COLO668 (cell line): ENCODE data around the gene SLC24A3.

ENCODE experiments used
- DNase-seq: peaks from one replicate; lab custom pipeline; 2025; ENCODE audit not compliant: unreplicated experiment; lab: John Stamatoyannopoulos, UW

Gene SLC24A3

GRCh38 chr20:19269737-19270340 lies 57.4 kb downstream of the SLC24A3 start:
- DNase-seq, result no peak

DNA sequence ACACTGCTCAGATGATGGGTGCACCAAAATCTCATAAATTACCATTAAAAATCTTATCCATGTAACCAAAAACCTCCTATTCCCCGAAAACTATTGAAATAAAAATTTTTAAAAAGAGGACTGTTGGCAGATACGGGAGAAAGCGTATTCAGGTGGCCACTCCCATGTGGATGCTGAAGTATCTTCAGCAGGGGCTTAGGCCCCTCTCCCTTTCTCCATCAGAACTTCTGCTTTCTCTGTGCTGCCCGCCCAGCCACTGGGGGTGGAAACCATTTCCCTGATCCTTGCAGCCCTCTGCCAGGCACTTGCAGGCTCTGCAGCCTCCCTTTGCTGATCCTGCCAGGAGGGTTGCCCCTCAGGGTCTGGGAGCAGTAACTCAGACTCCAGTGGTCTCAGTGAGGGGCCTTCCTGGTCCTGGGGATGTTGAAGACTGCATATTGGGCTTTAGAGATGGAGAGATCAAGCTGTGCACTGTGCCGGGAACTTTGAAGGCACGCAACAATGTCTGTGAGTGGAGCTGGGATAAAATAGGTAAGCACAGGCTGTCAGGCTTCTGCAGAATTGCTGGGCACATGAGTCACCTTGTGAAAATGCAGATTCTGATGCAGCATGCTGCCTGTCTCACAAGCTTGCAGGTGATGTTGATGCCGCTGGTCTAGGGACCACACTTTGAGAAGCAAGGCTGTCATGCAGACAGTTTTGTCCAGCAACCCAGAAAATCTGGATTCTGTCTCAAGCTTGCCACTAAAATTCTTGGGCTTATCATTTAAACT lies 59.6 kb downstream of the SLC24A3 start:
- no peak for DNase-seq

DNA sequence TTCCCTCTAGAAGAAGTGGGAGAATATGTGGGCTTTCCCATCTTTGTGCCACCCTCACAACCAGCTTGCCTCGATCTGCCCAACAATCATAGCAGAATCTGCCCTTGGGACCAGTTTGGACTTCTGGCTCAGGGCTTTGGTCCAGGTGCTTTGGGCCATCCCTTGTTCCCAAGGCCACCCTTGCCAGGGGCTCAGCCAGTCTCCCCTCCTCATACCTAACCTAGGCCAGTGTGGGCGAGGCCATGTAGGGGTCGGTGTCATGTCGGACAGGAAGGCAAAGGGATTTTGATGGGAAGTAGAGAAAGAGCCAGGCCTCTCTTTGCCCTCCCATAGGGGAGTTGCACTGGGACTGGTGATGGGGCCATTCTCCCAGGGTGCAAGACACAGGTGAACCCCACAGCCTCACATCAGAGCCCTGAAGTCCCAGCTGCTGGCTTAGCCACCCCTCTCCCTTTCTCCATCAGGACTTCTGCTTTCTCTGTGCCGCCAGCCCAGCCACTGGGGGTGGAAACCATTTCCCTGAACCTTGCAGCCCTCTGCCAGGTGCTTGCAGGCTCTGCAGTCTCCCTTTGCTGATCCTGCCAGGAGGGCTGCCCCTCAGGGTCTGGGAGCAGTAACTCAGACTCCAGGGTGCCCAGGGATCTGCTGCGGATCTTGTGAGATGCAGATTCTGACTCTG lies 60.7 kb downstream of the SLC24A3 start:
- DNase-seq, result no peak

GRCh38 chr20:19274001-19274400 lies 61.6 kb downstream of the SLC24A3 start:
- DNase-seq, result no peak

DNA sequence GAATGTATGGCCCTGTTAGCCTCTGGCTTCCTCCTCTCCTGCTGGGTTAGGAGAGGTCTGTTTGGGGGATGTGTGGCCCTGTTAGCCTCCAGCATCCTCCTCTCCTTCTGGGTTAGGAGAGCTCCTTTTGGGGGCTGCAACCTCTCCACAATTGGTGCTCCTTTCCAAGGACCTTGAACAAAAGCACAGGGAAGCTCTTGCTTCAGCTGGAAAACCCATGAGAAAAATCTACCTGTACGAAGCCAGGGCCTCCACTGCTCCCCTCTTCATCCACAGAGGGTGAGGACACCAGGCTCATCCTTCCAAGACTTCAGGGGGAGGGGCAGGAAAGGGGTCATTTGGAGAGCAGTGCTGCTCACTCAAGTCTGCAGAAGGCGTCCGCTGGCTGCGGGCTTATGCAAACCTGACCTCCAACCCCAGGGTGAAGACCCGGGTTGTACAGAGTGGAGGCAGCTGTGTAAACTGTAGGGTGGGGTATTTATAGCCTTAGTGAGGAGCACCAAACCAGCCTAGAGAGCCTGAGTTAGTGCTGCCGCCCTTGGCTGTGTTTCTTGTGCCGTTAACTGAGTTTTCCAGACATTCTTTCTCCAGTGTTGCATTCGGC lies 62.1 kb downstream of the SLC24A3 start:
- no peak for DNase-seq

GRCh38 chr20:19275038-19275629 lies 62.7 kb downstream of the SLC24A3 start:
- DNase-seq, result no peak

- no peak for DNase-seq
These were observed 63.2 kb downstream of the SLC24A3 start for GRCh38 chr20:19275630-19276071.

DNA sequence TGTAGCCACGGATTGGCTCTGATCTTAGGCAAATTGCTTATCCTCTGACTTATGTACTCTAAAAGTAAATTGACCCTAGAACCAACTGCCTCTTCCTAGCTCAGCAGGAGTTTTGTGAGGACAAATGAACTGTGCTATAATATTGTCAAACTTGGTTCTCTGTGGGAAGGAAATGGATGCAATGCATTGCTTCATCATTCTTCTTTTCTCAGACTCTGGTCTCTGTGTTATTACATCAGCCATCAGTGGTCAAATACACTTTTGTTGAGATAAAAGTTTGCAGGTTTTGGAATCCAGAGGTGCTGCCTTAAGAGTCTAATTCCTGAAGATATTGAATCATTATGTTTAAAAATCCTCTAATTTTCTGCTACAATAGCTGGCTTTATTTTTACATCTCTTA lies 64.9 kb downstream of the SLC24A3 start:
- DNase-seq, result no peak

DNA sequence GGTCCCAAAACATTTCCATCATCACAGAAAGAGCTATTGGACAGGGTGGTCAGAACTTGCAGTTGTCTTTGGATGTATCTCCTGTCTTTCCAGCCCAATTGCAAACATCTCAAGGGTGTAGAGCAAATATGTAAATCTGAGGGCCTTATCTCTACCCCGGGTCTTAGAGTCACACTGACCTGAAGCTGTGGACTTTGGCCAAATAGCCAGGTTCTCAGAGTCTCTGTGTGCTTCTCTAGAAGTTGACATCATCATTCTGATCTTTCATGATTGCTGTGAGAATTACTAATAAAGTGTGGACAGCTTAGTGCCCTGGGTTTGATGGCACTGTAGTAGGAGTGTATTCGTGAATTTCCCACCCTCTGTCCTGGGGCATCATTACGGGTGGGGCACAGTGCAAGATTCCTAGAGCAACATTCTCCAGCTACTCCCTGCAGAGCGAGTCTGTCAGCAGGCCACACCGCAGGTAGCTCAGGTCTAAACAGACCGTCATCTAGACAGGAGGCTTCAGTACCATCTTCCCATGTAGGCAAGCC lies 71.1 kb downstream of the SLC24A3 start:
- DNase-seq, result no peak

GRCh38 chr20:19284400-19285178 lies 72.1 kb downstream of the SLC24A3 start:
- no peak for DNase-seq

GRCh38 chr20:19285436-19285835 lies 73.0 kb downstream of the SLC24A3 start:
- DNase-seq, result no peak

GRCh38 chr20:19288061-19288460 lies 75.6 kb downstream of the SLC24A3 start:
- DNase-seq, result no peak

DNA sequence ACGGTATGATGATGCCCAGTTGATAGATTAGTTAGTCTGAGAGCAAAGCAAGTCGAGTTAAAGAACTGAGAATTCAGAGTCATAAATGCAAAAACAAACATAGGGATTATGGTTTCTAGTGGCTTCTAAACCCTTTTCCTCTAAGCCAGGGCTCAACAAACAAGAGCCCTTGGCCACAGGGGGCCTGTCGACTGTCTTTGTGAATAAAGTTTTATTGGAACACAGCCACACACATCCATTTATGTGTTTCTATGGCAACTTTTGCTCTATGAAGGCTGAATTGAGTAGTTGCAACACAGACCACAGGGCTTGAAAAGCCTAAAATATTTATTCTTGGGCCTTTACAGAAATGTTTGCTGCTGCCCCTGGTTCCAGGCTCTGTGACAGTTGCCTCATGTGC lies 76.2 kb downstream of the SLC24A3 start:
- no peak for DNase-seq

GRCh38 chr20:19289451-19289850 lies 77.0 kb downstream of the SLC24A3 start:
- DNase-seq, result no peak

DNA sequence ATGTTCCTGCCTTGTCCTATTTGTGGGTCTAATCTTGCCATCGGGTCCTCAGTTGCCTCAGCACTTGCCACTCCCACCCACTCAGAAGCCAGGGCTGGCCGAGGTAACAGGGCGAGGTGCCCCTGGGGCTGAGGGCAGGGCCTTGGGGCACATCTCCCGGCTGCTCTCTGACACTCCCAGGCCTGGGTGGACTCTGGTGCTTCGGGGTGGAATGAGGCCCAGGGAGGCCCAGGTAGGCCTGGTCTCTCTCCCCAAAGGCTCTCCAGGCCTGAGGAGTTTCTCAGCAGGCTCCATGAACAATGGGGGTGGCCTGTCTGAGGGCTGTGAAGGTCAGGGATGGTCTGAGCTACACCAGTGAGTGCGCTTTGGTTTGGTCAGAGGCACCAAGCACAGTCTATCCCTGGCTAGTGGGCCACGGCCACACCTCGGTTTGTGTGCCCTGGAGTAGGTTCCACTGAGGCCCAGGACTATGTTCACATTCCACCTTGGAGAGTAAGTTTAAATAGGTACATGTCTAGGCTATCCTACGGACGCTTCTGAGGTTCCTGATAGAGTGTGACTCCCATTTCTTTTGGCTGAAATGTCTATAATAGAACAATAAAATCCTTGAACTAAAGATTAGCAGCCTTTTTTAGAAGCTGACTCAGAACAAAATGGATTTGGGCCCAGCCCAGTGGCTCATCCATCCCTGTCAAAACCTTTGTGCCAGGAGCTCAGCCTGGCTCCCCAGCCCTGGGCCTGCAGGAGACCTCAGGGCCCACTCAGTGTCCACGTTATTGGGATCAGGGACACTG lies 78.8 kb downstream of the SLC24A3 start:
- DNase-seq, result no peak

GRCh38 chr20:19291818-19292132 lies 79.3 kb downstream of the SLC24A3 start:
- DNase-seq, result no peak

GRCh38 chr20:19292254-19292653 lies 79.8 kb downstream of the SLC24A3 start:
- no peak for DNase-seq

DNA sequence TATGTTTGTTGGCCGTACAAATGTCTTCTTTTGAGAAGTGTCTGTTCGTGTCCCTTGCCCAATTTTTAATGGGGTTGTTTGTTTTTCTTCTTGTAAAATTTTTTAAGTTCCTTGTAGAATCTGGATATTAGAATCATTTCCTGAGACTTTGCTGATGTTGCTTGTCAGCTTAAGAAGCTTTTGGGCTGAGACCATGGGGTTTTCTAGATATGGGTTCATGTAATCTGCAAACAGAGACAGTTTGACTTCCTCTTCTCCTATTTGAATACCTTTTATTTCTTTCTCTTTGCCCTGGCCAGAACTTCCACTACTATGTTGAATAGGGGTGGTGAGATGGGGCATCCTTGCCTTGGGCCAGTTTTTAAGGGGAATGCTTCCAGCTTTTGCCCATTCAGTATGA lies 82.6 kb downstream of the SLC24A3 start:
- DNase-seq, result no peak

DNA sequence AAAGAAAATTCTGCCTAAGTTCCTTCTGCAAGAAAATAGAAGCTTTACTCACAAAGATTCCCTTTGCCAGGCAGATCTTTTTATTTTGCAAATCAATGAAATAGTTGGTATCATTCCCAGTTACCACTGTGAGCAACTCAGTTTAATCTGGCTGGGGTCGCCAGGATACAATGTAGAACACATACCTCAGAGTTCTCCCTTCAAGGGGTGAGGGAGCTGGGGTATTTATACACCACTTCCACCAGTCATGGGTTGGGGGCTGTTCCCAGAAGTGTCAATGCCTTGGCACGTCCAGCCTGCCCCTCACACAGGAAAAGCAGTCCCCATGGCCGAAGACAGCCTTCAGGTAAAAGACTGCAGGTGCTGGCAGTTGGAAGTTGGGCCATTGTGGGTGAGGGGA lies 86.2 kb downstream of the SLC24A3 start:
- no peak for DNase-seq

DNA sequence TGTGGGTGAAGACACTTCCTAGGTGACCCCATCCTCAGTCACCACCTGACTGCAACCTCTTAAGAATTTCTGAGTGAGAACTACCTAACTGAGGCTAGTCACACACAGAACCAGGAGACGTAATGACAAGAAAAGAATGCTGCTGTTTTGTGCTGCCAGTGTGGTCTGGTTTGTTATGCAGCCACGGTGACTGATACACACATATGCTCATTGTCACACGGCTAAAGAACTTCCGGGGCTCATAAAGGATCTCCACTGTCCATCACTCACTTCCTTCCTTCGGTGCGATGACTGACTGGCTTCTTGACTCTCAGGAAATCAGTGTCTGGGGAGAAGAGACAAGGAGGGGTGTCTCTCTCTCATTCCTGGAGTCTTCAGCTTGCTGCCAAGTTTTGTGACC lies 88.0 kb downstream of the SLC24A3 start:
- DNase-seq, result no peak
